ENCODE data around the gene THAP3.

Gene THAP3

GRCh38 chr1:6601923-6602668, 22.6 kb upstream of the THAP3 start:
- peak; percentile 56 for DNase-seq (ENCODE audit: low read depth)
- no peak for TF ChIP-seq CTCF (conservative IDR thresholded peaks at IDR 0.05; ENCODE audit: low read length)
- H3K4me3 ChIP-seq (ENCODE audit: low read length), result peak overlapping the region; percentile 95

GRCh38 chr1:6602669-6603237, 21.9 kb upstream of the THAP3 start, which contains the start of gene KLHL21:
KLHL21 (minus strand) TSS chr1:6602869; CDS start chr1:6602817, 52 bp downstream.
- peak within 1 kb of the TSS; percentile 95 for H3K4me3 ChIP-seq (ENCODE audit: low read length)
- peak; percentile 88 for DNase-seq (ENCODE audit: low read depth)
- TF ChIP-seq CTCF (conservative IDR thresholded peaks at IDR 0.05; ENCODE audit: low read length), result no peak

GRCh38 chr1:6603238-6603914, 21.3 kb upstream of the THAP3 start:
- DNase-seq (ENCODE audit: low read depth), result peak; percentile 78
- H3K4me3 ChIP-seq (ENCODE audit: low read length), result peak overlapping the region; percentile 56
- TF ChIP-seq CTCF (conservative IDR thresholded peaks at IDR 0.05; ENCODE audit: low read length), result no peak

GRCh38 chr1:6603915-6604558, 20.6 kb upstream of the THAP3 start:
- peak; percentile 95 for DNase-seq (ENCODE audit: low read depth)
- peak overlapping the region; percentile 56 for H3K4me3 ChIP-seq (ENCODE audit: low read length)
- TF ChIP-seq CTCF (conservative IDR thresholded peaks at IDR 0.05; ENCODE audit: low read length), result 0 out of 2 replicates have a peak, but pooled peaks have one; percentile 1

- peak overlapping the region; percentile 90 for H3K4me3 ChIP-seq (ENCODE audit: low read length)
- TF ChIP-seq CTCF (conservative IDR thresholded peaks at IDR 0.05; ENCODE audit: low read length), result no peak
- peak; percentile 34 for DNase-seq (ENCODE audit: low read depth)
Observed at GRCh38 chr1:6612641-6613360, 11.9 kb upstream of the THAP3 start.

GRCh38 chr1:6613361-6614018, 11.2 kb upstream of the THAP3 start, which contains the start of gene PHF13:
PHF13 (plus strand) TSS chr1:6613731; CDS start chr1:6614067, 336 bp downstream.
- peak; percentile 99 for DNase-seq (ENCODE audit: low read depth)
- peak within 1 kb of the TSS; percentile 90 for H3K4me3 ChIP-seq (ENCODE audit: low read length)
- no peak for TF ChIP-seq CTCF (conservative IDR thresholded peaks at IDR 0.05; ENCODE audit: low read length)
